K562 (cell line): ENCODE measurements around the gene LRRC7. TPM values are rescaled to one million over a fixed set of nuclear protein-coding genes. Genes with fewer than 3 reads are reported as not detected.

ENCODE experiments used
- ATAC-seq: fragments of 200-7000 bp; cut with Tn5 transposase; 3 replicates; pipeline ENCODE4 v1.9.1; 2020; ENCODE audit warnings: moderate library complexity
- BruUV-seq: library from RNA; stranded (reverse); fragments of 400-500 nt; replicated peaks from 2 replicates; lab custom pipeline; 2021; lab: Mats Ljungman, UMichigan
- CTCF ChIA-PET: fragments of 300-600 bp; formaldehyde crosslinking; extraction: SDS; loops from one replicate; lab custom pipeline; 2021; ENCODE audit warnings: low intra/inter-chr PET ratio; lab: Yijun Ruan, JAX
- POLR2A ChIA-PET: fragments of 300-600, 350-650 bp; sonication (Branson Sonifier 250); formaldehyde crosslinking; extraction: SDS; loops from one replicate; lab custom pipeline; 2021; ENCODE audit warnings: antibody characterized with exemption, inconsistent platforms; lab: Yijun Ruan, JAX
- DNase-seq, 4 experiments: peaks; one replicate each; pipeline versions ENCODE4 v3.0.0 to v3.0.0-alpha.2; 2011 to 2018; ENCODE audit warnings: low spot score in 3 of 4, mixed read lengths in 3 of 4; ENCODE audit errors: extremely low read depth in 1 of 4
- FAIRE-seq: peaks from 2 replicates; lab custom pipeline; 2011; peaks lifted over from hg19 to GRCh38; lab: Jason Lieb, UNC
- H2AFZ ChIP-seq: 2 replicates; pipeline ENCODE4 v1.6.0; 2011; ENCODE audit warnings: low read depth, low read length, control low read depth, inconsistent platforms
- H3K27ac ChIP-seq: fragments of 200-600 bp; 3 replicates; pipeline ENCODE4 v1.8.0; 2011; ENCODE audit warnings: low read depth, mild to moderate bottlenecking, control low read depth, inconsistent platforms, low read length, moderate library complexity, mixed read lengths; ENCODE audit errors: extremely low read depth
- H3K27me3 ChIP-seq, 2 experiments: fragments of 300-600 bp in 1 of 2; 2 replicates in 1 of 2; 3 replicates in 1 of 2; pipeline versions ENCODE4 v1.6.0 to v1.8.0; 2011; ENCODE audit warnings: inconsistent platforms in 2 of 2, low read length in 2 of 2, mild to moderate bottlenecking in 1 of 2, mixed read lengths in 1 of 2, moderate library complexity in 1 of 2; ENCODE audit not compliant: control insufficient read depth in 2 of 2, insufficient read depth in 2 of 2
- H3K36me3 ChIP-seq: fragments of 300-600 bp; 3 replicates; pipeline ENCODE4 v1.8.0; 2011; ENCODE audit warnings: mild to moderate bottlenecking, low read length, inconsistent platforms; ENCODE audit not compliant: control insufficient read depth, insufficient read depth
- H3K4me1 ChIP-seq, 2 experiments: fragments of 200-600 bp in 1 of 2; replicated peaks in 1 of 2; 2 replicates in 1 of 2; 3 replicates in 1 of 2; pipeline versions ENCODE4 v1.5.1 to v1.8.0; 2011; ENCODE audit warnings: inconsistent platforms in 2 of 2, low read length in 2 of 2, mild to moderate bottlenecking in 1 of 2, mixed read lengths in 1 of 2, moderate library complexity in 1 of 2; ENCODE audit not compliant: control insufficient read depth in 2 of 2, insufficient read depth in 2 of 2
- H3K4me2 ChIP-seq: 2 replicates; pipeline ENCODE4 v1.6.1; 2011; ENCODE audit warnings: low read length, control low read depth, inconsistent platforms, mixed read lengths; ENCODE audit not compliant: insufficient read depth
- H3K4me3 ChIP-seq: fragments of 200-600 bp; sonication (generic), shearing (Covaris generic); 2 replicates; pipeline ENCODE4 v1.5.1; 2016; ENCODE audit warnings: control low read depth, inconsistent platforms
- H3K79me2 ChIP-seq: fragments of 200-600 bp; 3 replicates; pipeline ENCODE4 v1.8.0; 2011; ENCODE audit warnings: low read length, inconsistent platforms; ENCODE audit not compliant: control insufficient read depth, insufficient read depth
- H3K9ac ChIP-seq, 2 experiments: 2 replicates each; pipeline versions ENCODE4 v1.6.0 to v1.6.1; 2011; ENCODE audit warnings: low read depth in 2 of 2, low read length in 2 of 2, control low read depth in 1 of 2, inconsistent platforms in 1 of 2, mild to moderate bottlenecking in 1 of 2, mixed read lengths in 1 of 2; ENCODE audit not compliant: insufficient read depth in 1 of 2
- H3K9me1 ChIP-seq: one replicate; pipeline ENCODE4 v1.6.0; 2011; ENCODE audit warnings: inconsistent platforms, mild to moderate bottlenecking, low read length, moderate library complexity; ENCODE audit not compliant: control insufficient read depth, insufficient read depth
- H3K9me3 ChIP-seq: replicated peaks from 2 replicates; pipeline ENCODE4 v1.5.1; 2011; ENCODE audit warnings: low read depth, low read length, inconsistent platforms; ENCODE audit not compliant: control insufficient read depth, insufficient read depth
- H4K20me1 ChIP-seq: replicated peaks from 2 replicates; pipeline ENCODE4 v1.6.1; 2011; ENCODE audit warnings: low read length, inconsistent platforms, mixed read lengths; ENCODE audit not compliant: control insufficient read depth, insufficient read depth
- ARID3B ChIP-seq: fragments of 250-450 bp; sonication (Bioruptor Pico); IDR thresholded peaks from 2 replicates; pipeline ENCODE4 v1.4.0; 2020; ENCODE audit warnings: borderline replicate concordance
- HNRNPK ChIP-seq: fragments of 200-400 bp; formaldehyde crosslinking; IDR thresholded peaks from one replicate; pipeline ENCODE4 v1.6.1; 2018; ENCODE audit warnings: mild to moderate bottlenecking, low read depth, low read length; ENCODE audit not compliant: poor library complexity, severe bottlenecking
- RFX1 ChIP-seq: fragments of 450-650 bp; IDR thresholded peaks from 2 replicates; pipeline ENCODE4 v1.6.1; 2016; ENCODE audit warnings: mild to moderate bottlenecking, moderate library complexity
- ZNF324 ChIP-seq: fragments of 250-450 bp; sonication (Bioruptor Pico); IDR thresholded peaks from 2 replicates; pipeline ENCODE4 v1.4.0; 2020; ENCODE audit warnings: mild to moderate bottlenecking
- ZNF707 ChIP-seq: fragments of 250-450 bp; sonication (Bioruptor Pico); conservative IDR thresholded peaks from 2 replicates; pipeline ENCODE4 v1.8.0; 2022; ENCODE audit warnings: inconsistent platforms, mild to moderate bottlenecking, moderate library complexity
- WGBS: fragments of 100-300 bp; shearing (Covaris generic); methylation state at CpG from one replicate; pipeline ENCODE4 v1.1.6; 2016; ENCODE audit warnings: low coverage, mixed read lengths; ENCODE audit not compliant: insufficient coverage; ENCODE audit errors: missing lambda C conversion rate; 5-methylcytosine and 5-hydroxymethylcytosine counted together
- in situ Hi-C: fragments of 300-500 bp; cut with MboI; formaldehyde crosslinking; loops from 4 replicates; pipeline ENCODE4 v1.15.0; 2018; ENCODE audit warnings: inconsistent platforms, mixed read lengths
- intact Hi-C: fragments of 100-400 bp; cut with micrococcal nuclease; formaldehyde crosslinking; loops from 2 replicates; pipeline ENCODE4 v1.14.2; 2022
- polyA plus RNA-seq, 8 experiments: library from polyadenylated mRNA; depleted of rRNA in 4 of 8; stranded (reverse) in 5 of 8; unstranded in 3 of 8; fragments of >200 nt; fragmentation: Nextera tagmentation in 2 of 8; fragmentation: Illumina TruSeq in 1 of 8; extraction: Ambion mirVana in 2 of 8; extraction: Trizol in 1 of 8; gene quantifications; 2 replicates each; pipeline versions ENCODE4 v1.2.1 to v1.2.3, GENCODE V29; 2011 to 2014; ENCODE audit warnings: inconsistent platforms in 1 of 8, missing spikeins in 1 of 8
- total RNA-seq, 7 experiments: library from RNA; depleted of rRNA in 6 of 7; stranded (reverse); fragments of >200 nt in 6 of 7; fragmentation: Illumina TruSeq in 2 of 7; extraction: Trizol in 2 of 7; gene quantifications; 2 replicates each; pipeline versions ENCODE4 v1.2.1 to v1.2.3, GENCODE V29; 2011 to 2021; ENCODE audit warnings: low replicate concordance in 1 of 7
- TF ChIP-seq, protein P1 (sequence below), 2 experiments: fragments of 150-350 bp in 1 of 2; IDR thresholded peaks; 2 replicates each; pipeline ENCODE4 v1.6.1; 2012 to 2016; ENCODE audit warnings: low read depth in 2 of 2, low read length in 2 of 2, mild to moderate bottlenecking in 1 of 2, moderate library complexity in 1 of 2
- TF ChIP-seq, protein P2 (sequence below): sonication (generic); formaldehyde crosslinking; IDR thresholded peaks from 2 replicates; pipeline ENCODE4 v1.8.0; 2022; ENCODE audit warnings: mild to moderate bottlenecking, missing genetic modification reagents

Gene LRRC7
- total and polyA plus RNA-seq, 9 of the 15 experiments (the other 6 are each of a cell fraction or from before 2014, with no cell fraction given), result 0.09 to 0.94 (median 0.49) TPM

GRCh38 chr1:69834336-69834735 lies 266.6 kb downstream of the LRRC7 start:
- Histone ChIP-seq H4K20me1 (no peaks in the 10 kb centered on the region), H3K9ac (no peak overlapping the region), H3K4me3 (no peak overlapping the region), H3K36me3 (no peaks in the 10 kb centered on the region), H3K79me2 (no peaks in the 10 kb centered on the region), H3K4me2 (no peak overlapping the region), H3K9me1 (no peaks in the 10 kb centered on the region), H3K4me1 (no peaks in the 10 kb centered on the region), H3K27ac (no peak overlapping the region), H3K9me3 (no peaks in the 10 kb centered on the region), H2AFZ (no peak overlapping the region), H3K27me3 (no peaks in the 10 kb centered on the region)
- in situ Hi-C loops, result no loop called here
- TF ChIP-seq ZNF707 (CRISPR knock-in tag) (no peak), RFX1 (peak; percentile 14; the same call in 1 of the 2 replicates), HNRNPK (no peak), ARID3B (CRISPR knock-in tag) (no peak), ZNF324 (CRISPR knock-in tag) (no peak)
- TF ChIP-seq, protein P1, sequence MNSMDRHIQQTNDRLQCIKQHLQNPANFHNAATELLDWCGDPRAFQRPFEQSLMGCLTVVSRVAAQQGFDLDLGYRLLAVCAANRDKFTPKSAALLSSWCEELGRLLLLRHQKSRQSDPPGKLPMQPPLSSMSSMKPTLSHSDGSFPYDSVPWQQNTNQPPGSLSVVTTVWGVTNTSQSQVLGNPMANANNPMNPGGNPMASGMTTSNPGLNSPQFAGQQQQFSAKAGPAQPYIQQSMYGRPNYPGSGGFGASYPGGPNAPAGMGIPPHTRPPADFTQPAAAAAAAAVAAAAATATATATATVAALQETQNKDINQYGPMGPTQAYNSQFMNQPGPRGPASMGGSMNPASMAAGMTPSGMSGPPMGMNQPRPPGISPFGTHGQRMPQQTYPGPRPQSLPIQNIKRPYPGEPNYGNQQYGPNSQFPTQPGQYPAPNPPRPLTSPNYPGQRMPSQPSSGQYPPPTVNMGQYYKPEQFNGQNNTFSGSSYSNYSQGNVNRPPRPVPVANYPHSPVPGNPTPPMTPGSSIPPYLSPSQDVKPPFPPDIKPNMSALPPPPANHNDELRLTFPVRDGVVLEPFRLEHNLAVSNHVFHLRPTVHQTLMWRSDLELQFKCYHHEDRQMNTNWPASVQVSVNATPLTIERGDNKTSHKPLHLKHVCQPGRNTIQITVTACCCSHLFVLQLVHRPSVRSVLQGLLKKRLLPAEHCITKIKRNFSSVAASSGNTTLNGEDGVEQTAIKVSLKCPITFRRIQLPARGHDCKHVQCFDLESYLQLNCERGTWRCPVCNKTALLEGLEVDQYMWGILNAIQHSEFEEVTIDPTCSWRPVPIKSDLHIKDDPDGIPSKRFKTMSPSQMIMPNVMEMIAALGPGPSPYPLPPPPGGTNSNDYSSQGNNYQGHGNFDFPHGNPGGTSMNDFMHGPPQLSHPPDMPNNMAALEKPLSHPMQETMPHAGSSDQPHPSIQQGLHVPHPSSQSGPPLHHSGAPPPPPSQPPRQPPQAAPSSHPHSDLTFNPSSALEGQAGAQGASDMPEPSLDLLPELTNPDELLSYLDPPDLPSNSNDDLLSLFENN (IDR thresholded peaks at IDR 0.05; ENCODE audit: low read depth in 2 of 2, low read length in 2 of 2), result no peak
- TF ChIP-seq, protein P2, sequence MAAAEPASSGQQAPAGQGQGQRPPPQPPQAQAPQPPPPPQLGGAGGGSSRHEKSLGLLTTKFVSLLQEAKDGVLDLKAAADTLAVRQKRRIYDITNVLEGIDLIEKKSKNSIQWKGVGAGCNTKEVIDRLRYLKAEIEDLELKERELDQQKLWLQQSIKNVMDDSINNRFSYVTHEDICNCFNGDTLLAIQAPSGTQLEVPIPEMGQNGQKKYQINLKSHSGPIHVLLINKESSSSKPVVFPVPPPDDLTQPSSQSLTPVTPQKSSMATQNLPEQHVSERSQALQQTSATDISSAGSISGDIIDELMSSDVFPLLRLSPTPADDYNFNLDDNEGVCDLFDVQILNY (CRISPR knock-in tag), result no peak
- ATAC-seq (no peak), FAIRE-seq (no peak), DNase-seq (no peak)
- no TSS peak for BruUV-seq
- ChIA-PET CTCF (no interaction called here), POLR2A (no interaction called here)
- WGBS, result 0% methylated on average over 2 of the region's 2 CpGs
- intact Hi-C loops, result no loop called here
